CD1c-positive myeloid dendritic cell (primary cell): ENCODE data around the gene SH2D5.
"Not testable (repeated sequence)": the region's sequence is repeated elsewhere in the genome, so short reads cannot be mapped to it uniquely, and the experiment has no call there.

Source experiments
- DNase-seq: peaks from one replicate; pipeline ENCODE4 v3.0.0-alpha.2; 2016; ENCODE audit errors: extremely low spot score

SH2D5 gene

GRCh38 chr1:20728371-20729154 lies 3.9 kb downstream of the SH2D5 start:
- no peak for DNase-seq

- DNase-seq: no peak
These were observed 4.7 kb downstream of the SH2D5 start for GRCh38 chr1:20727746-20728316.

DNA sequence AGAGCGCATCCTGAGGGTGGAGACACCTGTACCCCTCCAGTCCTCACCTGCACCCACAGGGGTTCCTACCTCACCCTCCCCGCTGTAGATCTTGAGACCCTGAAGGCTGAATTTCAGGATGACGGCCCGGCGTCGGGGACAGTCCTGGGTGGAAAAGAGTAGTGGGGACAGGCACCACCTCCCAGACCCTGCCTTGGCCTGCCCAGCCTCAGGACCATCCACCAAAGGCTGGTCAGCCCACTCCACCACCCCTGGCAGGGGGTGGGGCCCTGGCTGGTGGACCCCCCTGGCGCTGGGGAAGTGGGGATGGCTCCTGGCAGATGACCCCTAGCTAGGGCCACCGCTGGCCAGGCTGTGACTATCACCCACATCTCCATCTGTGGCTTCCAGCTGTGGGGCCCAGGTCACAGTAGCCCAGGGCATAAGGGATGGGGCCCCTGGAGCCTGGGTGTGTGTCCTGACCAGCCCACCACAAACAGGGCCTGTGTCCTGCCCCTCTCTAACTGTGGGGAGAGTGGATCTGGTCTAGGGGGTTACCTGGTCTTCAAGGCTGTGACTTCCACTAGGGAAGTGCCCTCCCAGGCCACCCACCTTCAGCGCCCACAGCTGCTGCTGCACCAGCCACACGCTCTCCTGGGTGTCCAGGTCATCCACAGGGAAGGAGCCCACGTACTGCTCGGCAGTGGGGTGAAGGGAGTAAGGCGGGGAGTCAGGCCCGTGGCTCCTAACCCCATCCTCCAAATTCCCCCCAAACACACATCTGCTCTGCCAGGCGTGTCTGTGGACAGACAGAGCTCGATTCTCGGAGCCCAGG lies 5.4 kb downstream of the SH2D5 start:
- no peak for DNase-seq

DNA sequence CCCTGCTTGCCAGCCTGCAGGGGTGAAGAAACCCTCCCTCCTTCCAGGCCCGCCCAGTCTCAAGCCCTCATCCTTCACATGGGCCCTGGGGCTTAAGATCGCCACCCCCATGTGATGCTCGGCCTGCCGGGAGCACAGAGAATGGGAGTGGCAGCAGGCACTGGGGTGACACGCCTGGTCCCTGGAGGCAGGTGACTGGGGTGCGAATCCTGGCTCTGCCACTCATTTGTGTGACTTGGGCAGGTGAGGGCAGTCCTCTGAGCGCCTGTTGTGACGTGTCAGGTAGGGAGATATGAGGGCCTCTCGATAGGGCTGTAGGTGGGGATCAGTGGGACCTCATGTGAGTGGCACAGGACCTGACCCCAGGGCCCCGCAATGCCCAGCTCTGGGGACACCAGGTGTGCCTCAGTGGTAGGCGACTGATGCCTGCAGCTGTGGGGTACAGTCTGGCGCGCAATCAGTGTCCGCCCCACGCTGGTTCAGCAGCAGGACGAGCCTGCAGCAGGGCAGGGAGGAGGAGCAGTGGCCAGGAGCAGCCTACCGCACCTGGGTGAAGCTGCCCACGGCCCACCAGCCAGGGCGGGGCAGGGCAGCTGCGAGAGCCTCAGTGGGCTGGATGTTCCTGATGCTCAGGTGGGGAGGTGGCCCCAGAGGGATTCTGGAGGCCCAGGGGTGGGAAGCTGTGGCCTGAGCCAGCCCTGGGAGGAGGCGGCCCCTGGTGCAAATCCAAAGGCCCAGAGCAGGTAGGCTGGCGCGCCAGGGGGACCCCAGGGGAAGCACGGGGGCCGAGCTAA lies 6.2 kb downstream of the SH2D5 start:
- DNase-seq: no peak

- DNase-seq: peak; percentile 18
These were observed 7.0 kb downstream of the SH2D5 start for GRCh38 chr1:20725189-20726117.

DNA sequence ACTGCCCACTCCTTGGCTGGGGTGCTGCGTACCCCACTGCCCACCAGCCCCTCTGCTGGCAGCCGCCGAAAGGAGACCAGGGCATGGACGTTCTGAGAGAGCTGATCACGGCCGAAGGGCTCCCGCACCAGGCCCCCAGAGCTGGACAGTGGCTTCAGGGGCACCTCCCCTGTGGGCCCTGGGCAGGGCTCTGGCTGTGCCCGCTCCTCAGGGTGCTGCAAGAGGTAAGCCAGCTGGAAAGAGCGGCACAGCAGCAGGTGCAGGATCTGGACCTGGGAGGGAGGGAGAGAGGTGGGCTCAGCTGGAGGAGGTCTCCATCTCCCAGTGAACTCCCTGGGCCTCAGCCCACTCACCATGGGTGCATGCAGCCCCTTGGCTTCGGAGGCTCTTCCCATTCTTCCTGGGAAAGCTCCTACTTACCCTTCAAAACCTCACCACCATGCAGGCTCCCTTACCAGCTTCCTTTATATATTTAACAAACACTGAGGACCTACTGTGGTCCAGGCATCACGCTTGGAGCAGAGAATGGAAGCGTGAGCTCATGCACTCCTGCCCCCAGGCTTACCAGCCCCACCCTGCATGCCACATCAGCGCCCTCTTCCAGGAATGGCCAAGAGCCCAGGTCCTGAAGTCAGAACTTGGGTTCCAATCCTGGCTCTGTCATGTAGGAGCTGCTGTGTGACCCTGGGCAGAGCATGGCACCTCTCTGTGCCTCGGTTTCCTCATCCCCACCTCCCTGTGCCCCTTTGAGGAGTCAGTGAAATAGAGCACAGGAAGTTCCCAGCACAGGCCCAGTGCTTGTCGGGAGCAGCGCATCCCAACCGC lies 7.9 kb downstream of the SH2D5 start:
- DNase-seq: no peak

GRCh38 chr1:20723537-20724363 lies 8.8 kb downstream of the SH2D5 start:
- no peak for DNase-seq

DNA sequence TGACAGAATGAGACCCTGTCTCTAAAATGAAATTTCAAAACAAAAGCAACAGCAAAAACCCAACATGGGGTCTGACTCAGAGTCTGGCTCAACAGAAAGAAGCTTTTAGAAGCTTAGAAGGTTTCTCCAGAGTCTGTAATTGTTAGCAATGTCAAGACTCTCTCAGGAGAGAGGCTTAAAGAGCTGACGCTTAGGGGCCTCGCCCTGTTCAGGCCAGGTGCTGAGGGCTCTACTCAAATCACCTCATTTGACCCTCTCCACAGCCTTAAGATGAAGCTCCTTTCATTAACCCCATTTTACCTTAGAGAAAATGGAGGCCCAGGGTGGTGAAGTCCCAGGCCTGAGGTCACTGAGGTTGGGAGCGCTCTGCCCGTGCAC lies 9.4 kb downstream of the SH2D5 start:
- no peak for DNase-seq

DNA sequence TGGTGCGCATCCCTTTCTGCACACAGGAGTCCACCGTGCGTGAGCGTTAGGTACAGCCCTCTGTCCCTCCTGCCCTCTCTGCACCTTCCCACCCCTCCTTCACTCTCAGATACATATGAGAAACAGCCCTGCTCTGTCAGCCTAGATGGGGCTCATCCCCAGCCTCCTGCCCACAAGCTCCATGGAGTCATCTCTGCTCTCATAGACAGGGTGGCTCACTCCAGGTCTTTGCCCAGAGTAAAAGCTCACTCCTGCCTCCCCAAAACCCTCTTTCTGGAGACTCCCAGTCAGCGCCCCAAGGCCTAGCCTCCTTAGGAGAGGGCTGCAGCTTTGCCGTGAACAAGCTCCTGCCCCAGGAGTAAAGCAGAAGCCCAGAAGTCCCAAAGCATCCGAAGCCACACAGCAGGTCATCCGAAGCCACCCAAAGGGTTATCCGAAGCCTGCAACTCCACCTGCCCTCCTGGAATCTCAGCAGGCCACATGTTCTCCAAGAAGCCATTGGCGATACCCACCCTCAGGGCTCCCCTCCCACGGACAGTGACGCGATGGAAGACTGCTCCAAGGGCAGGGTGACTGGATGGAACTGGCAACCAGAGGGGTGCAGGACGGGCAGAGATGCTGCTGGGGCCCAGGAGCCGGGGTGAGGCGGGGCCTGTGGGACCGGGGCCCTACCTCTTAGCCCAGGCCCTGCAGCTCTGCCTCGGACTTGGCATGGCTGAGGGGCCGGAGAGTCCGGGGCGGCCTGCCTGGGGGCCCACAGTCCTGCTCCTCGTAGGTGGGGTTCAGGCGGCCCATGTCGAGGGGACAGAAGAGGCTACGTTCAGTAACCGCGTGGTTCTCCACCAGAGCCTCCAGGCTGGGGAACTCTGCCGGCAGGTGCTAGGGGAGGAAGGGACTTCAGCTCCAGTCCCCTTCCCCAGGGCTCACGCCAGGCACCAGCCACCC lies 11.1 kb downstream of the SH2D5 start:
- DNase-seq: no peak

DNA sequence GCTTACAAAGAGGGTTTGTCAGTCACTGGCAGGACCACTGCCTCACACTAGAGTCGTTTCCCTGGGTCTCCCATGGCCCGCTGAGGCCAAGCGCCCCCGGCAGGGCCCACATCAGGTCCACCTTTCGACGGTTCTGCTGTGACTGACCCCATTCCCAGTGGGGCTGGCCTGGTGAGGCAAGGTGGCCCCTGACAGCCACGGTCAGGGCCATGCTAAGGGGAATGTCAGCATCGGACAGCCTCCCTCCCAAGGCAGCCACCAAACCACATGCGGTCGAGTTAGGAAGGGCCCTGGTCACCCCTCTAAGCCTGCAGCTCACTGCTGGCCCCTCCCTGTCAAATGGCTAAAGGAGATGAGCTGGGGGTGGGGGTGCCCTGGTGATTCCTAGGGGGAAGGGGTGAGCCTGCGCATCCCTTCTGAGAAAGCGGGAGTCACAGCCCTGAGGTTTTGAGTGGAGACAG lies 11.8 kb downstream of the SH2D5 start:
- no peak for DNase-seq

DNA sequence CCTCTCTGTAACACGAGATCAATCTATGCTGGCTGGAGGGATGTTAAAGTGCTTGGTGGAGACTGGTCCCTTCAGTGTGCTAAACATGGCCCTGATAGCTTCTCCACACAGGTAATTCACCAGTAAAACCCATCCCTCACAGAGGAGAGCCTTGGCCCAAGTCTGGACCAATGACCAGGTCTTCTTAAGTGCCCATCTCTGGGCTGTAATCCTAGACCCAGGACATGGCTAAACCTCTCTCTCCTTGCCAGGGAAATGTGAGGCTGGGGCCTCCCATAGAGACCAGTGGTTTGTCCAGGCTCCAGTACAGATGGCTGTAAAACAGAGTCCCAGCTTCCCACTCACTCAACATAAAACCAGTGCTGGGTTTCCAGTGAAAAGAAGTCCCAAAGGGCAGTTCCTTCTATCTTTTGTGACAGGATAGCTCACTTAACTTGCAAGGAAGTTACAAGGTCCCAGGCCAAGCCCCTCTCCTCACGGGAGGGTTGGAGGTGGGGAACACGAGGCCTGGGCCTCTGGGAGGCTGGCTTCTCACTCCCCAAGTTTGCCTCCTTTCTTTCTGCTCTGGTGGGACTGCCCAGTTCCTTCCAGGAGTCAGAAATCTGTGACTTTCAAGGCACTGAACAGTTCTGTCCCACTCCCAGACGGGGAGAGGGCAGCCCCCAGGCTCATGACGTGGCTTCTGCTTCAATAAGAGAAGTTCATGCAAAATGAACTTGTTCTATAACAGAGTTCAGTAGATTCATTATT lies 12.5 kb downstream of the SH2D5 start:
- no peak for DNase-seq

- DNase-seq: no peak
These were observed 13.2 kb downstream of the SH2D5 start for GRCh38 chr1:20719261-20719660.

- DNase-seq: not testable (repeated sequence)
These were observed 14.1 kb downstream of the SH2D5 start for GRCh38 chr1:20718343-20718882.

DNA sequence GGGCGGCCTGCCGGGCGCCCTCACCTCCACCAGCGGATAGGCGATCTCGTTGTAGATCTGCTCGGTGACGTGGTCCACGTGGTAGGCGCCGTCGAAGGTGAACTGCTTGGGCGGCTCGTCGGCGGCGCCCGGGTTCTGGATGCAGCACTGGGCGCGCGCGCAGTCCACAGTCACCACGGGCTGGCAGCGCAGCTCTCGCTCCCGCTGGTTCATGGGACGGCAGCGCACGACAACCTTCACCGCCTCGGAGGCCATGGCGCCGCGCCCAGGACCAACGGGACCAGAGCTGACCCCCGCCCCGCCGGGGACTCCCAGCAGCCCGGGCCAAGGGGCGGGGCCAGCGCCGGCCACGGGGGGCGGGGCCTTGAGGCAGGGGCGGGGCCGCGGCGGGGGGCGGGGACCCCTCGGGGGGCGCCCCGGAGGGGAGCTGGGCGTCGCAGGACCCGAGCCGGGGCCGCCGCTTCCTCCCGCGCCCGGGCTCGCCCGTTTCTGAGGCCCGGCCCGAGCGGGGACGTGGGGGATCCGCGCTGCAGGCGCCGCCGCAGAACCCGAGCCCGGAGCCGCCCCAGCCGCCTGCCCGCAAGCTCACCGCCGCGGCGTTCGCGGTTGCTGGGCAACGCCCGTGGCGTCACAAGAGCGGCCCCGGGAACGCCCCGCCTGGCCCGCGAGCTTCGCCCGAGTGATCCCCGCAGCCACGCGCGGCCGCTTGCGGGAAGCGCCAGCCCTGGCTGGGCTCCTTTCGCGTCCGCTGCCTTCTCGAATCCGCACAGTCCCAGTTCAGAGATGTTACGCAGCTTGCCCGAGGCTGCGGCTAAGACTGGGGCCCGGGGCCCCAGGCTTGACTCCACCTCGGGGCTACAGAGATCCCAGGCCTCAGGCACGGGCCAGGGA lies 14.8 kb downstream of the SH2D5 start, which contains the start of gene KIF17:
TSS of gene KIF17 (minus strand) at position 556 of the 891 bp plus-strand sequence. CDS start at position 255, 301 bp downstream.
- peak; percentile 78 for DNase-seq

- DNase-seq: no peak
These were observed 16.3 kb downstream of the SH2D5 start for GRCh38 chr1:20716232-20716631.

GRCh38 chr1:20715406-20715805 lies 17.1 kb downstream of the SH2D5 start:
- no peak for DNase-seq
